Peyer's patch (tissue), 4 donors: Measurements from ENCODE around the gene TCF25.

ENCODE experiments used
- CTCF ChIP-seq, 6 experiments: fragments of 450-650 bp in 4 of 6; fragments of 200-600 bp in 2 of 6; sonication (generic) in 1 of 6; IDR thresholded peaks; one replicate each; pipeline ENCODE4 v1.5.1; 2017 to 2019; ENCODE audit warnings: antibody characterized with exemption in 6 of 6, mild to moderate bottlenecking in 3 of 6, moderate library complexity in 1 of 6
- POLR2A ChIP-seq, 2 donors: fragments of 450-650 bp; IDR thresholded peaks; one replicate each; pipeline ENCODE4 v1.5.1; 2017; ENCODE audit warnings: antibody characterized with exemption in 2 of 2, mild to moderate bottlenecking in 2 of 2, moderate library complexity in 2 of 2

GRCh38 chr16:89934611-89935553 is 61.5 kb downstream of the TCF25 start:
- no peak for TF ChIP-seq CTCF (IDR thresholded peaks at IDR 0.05)
- TF ChIP-seq POLR2A (IDR thresholded peaks at IDR 0.05), result no peak
